Astrocyte of the cerebellum (primary cell): ENCODE measurements around the gene GAST.

Experiments used
- DNase-seq: peaks from one replicate; pipeline ENCODE4 v3.0.0-alpha.2; 2011; ENCODE audit warnings: low read depth
- H3K4me3 ChIP-seq: 2 replicates; pipeline ENCODE4 v1.5.1; 2011; ENCODE audit warnings: mild to moderate bottlenecking, low read depth, low read length, moderate library complexity
- CTCF ChIP-seq: IDR thresholded peaks from 2 replicates; pipeline ENCODE4 v1.5.1; 2012; ENCODE audit warnings: low read length, low read depth, moderate library complexity, mild to moderate bottlenecking; ENCODE audit errors: missing control alignments
- in situ Hi-C: cut with HindIII; loops from 2 replicates; pipeline ENCODE4 v1.10.0; 2017; ENCODE audit warnings: low sequenced_read_pairs

The GAST gene

GRCh38 chr17:41725134-41725533 lies 13.0 kb downstream of the GAST start:
- no peak for TF ChIP-seq CTCF
- DNase-seq: no peak
- no peak overlapping the region for H3K4me3 ChIP-seq
- in situ Hi-C loops: loop anchor here (10.0 to 25.0 kb wide), 2 partner anchors 80 to 237 kb away; partner anchors contain the start of gene CNP

- no peak for DNase-seq
- in situ Hi-C loops: loop anchor here (10.0 to 25.0 kb wide), 2 partner anchors 77 to 234 kb away; partner anchors contain the start of gene CNP
- TF ChIP-seq CTCF: no peak
- H3K4me3 ChIP-seq: no peak overlapping the region
Observed at GRCh38 chr17:41728056-41728455, 15.9 kb downstream of the GAST start.

GRCh38 chr17:41730479-41730878 lies 18.3 kb downstream of the GAST start:
- DNase-seq: no peak
- in situ Hi-C loops: loop anchor here (25.0 kb wide), 1 partner anchor 232 kb away; the partner anchor contains the start of gene CNP
- no peak for TF ChIP-seq CTCF
- H3K4me3 ChIP-seq: no peak overlapping the region

- in situ Hi-C loops: loop anchor here (25.0 kb wide), 1 partner anchor 230 kb away; the partner anchor contains the start of gene CNP
- no peak for DNase-seq
- no peak overlapping the region for H3K4me3 ChIP-seq
- TF ChIP-seq CTCF: no peak
Observed at GRCh38 chr17:41731836-41732235, 19.7 kb downstream of the GAST start.

- in situ Hi-C loops: loop anchor here (25.0 kb wide), 1 partner anchor 229 kb away; the partner anchor contains the start of gene CNP
- H3K4me3 ChIP-seq: peak overlapping the region; percentile 39
- DNase-seq: no peak
- TF ChIP-seq CTCF: no peak
Observed at GRCh38 chr17:41733348-41734138, 21.4 kb downstream of the GAST start.

- TF ChIP-seq CTCF: no peak
- peak within 1 kb of the TSS; percentile 39 for H3K4me3 ChIP-seq
- no peak for DNase-seq
- in situ Hi-C loops: loop anchor here (25.0 kb wide), 1 partner anchor 228 kb away; the partner anchor contains the start of gene CNP
Observed at GRCh38 chr17:41734139-41734948, 22.2 kb downstream of the GAST start, which contains the start of gene HAP1. TSS of gene HAP1 (minus strand) at chr17:41734643. CDS start at chr17:41734634, 9 bp downstream.
